A549 (cell line): ENCODE results near the gene HECTD3.

Experiments used
- BCL3 ChIP-seq: fragments of >200 bp; sonication (Bioruptor Twin); formaldehyde crosslinking; IDR thresholded peaks from 3 replicates; pipeline ENCODE4 v1.6.1; 2016
- BHLHE40 ChIP-seq: IDR thresholded peaks from 2 replicates; pipeline ENCODE4 v1.6.1; 2012; ENCODE audit warnings: low read depth, low read length, inconsistent platforms
- CEBPB ChIP-seq, 2 experiments: fragments of >200 bp in 1 of 2; sonication (Bioruptor Twin) in 1 of 2; formaldehyde crosslinking in 1 of 2; IDR thresholded peaks; 2 replicates each; pipeline ENCODE4 v1.6.1; 2012 to 2016
- CTCF ChIP-seq: fragments of >200 bp; sonication (Bioruptor Twin); formaldehyde crosslinking; IDR thresholded peaks from 3 replicates; pipeline ENCODE4 v1.5.1; 2016
- EP300 ChIP-seq, 2 experiments: fragments of >200 bp; sonication (Bioruptor Twin); formaldehyde crosslinking; IDR thresholded peaks; 2 replicates in 1 of 2; 3 replicates in 1 of 2; pipeline ENCODE4 v1.6.1; 2016 to 2017
- HOXB5 ChIP-seq: fragments of 250-450 bp; sonication (Bioruptor Pico); IDR thresholded peaks from 2 replicates; pipeline ENCODE4 v1.5.0; 2020; ENCODE audit warnings: mild to moderate bottlenecking, moderate library complexity
- MAFK ChIP-seq: fragments of 450-650 bp; IDR thresholded peaks from 2 replicates; pipeline ENCODE4 v1.6.1; 2014; ENCODE audit not compliant: partially characterized antibody
- POLR2A ChIP-seq: IDR thresholded peaks from 2 replicates; pipeline ENCODE4 v1.6.1; 2012; ENCODE audit warnings: mild to moderate bottlenecking, low read length
- RAD21 ChIP-seq, 2 experiments: fragments of >200 bp in 1 of 2; sonication (Bioruptor Twin) in 1 of 2; formaldehyde crosslinking in 1 of 2; IDR thresholded peaks in 1 of 2; conservative IDR thresholded peaks in 1 of 2; 2 replicates in 1 of 2; 3 replicates in 1 of 2; pipeline ENCODE4 v1.6.1; 2012 to 2018; ENCODE audit warnings: inconsistent platforms in 1 of 2
- REST ChIP-seq: fragments of 200-600 bp; sonication (generic); IDR thresholded peaks from 2 replicates; pipeline ENCODE4 v1.6.1; 2016; ENCODE audit warnings: antibody characterized with exemption, mild to moderate bottlenecking, moderate library complexity
- RNF2 ChIP-seq: fragments of 200-600 bp; sonication (generic); IDR thresholded peaks from 2 replicates; pipeline ENCODE4 v1.6.1; 2016; ENCODE audit warnings: low read depth, mild to moderate bottlenecking, antibody characterized with exemption, moderate library complexity, borderline replicate concordance
- ZFP36 ChIP-seq: fragments of 450-650 bp; IDR thresholded peaks from 2 replicates; pipeline ENCODE4 v1.6.1; 2014; ENCODE audit warnings: borderline replicate concordance; ENCODE audit not compliant: partially characterized antibody
- TF ChIP-seq, protein P1 (sequence below): IDR thresholded peaks from 2 replicates; pipeline ENCODE4 v1.6.1; 2012
- TF ChIP-seq, protein P2 (sequence below): fragments of 450-650 bp; IDR thresholded peaks from 2 replicates; pipeline ENCODE4 v1.6.1; 2014; ENCODE audit warnings: antibody characterized with exemption

GRCh38 chr1:44970317-44970716 is 40.8 kb downstream of the HECTD3 start:
- TF ChIP-seq EP300 (IDR thresholded peaks at IDR 0.05) = no peak
- TF ChIP-seq, protein P1, sequence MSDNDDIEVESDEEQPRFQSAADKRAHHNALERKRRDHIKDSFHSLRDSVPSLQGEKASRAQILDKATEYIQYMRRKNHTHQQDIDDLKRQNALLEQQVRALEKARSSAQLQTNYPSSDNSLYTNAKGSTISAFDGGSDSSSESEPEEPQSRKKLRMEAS = no peak
- TF ChIP-seq BCL3 = no peak
- TF ChIP-seq CTCF = no peak
- no peak for TF ChIP-seq RNF2
- TF ChIP-seq POLR2A = no peak
- TF ChIP-seq, protein P2, sequence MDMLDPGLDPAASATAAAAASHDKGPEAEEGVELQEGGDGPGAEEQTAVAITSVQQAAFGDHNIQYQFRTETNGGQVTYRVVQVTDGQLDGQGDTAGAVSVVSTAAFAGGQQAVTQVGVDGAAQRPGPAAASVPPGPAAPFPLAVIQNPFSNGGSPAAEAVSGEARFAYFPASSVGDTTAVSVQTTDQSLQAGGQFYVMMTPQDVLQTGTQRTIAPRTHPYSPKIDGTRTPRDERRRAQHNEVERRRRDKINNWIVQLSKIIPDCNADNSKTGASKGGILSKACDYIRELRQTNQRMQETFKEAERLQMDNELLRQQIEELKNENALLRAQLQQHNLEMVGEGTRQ = no peak
- no peak for TF ChIP-seq CEBPB (IDR thresholded peaks at IDR 0.05)
- TF ChIP-seq BHLHE40 = no peak
- no peak for TF ChIP-seq HOXB5 (CRISPR knock-in tag)
- TF ChIP-seq ZFP36 = no peak
- TF ChIP-seq REST = no peak
- TF ChIP-seq MAFK = no peak
- no peak for TF ChIP-seq RAD21 (conservative IDR thresholded peaks at IDR 0.05 in 1 of 2, IDR thresholded peaks at IDR 0.05 in 1 of 2)
